ENCODE measurements around the gene CDK5RAP1. TPM values are rescaled to one million over a fixed set of nuclear protein-coding genes. Genes with fewer than 3 reads are reported as not detected.
A peak's percentile ranks its signal among the peaks of the same experiment; 100 is the strongest.

Gene CDK5RAP1
- total RNA-seq, 1 experiment from 2014 or later, result 56.3 TPM

DNA sequence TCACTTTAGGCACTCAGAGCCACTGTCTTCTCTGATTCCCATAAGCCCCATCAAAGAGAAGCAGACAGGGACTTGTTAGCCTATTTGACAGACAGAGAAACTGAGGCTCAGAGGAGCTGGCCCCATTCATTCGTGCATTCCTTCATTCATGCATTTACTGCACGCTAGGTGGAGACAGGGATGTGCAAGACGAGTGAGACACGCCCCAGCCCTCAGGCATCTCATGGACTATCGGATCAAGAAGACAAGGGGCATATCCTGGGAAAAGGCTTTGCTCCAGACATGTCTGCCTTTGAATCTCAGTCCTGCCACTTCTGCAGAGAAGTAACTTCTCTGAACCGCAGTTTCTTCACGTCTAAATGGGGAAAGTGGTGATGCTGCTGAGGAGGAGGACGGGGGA, 64.2 kb downstream of the CDK5RAP1 start:
- Mint-ChIP-seq H3K4me3 (no peak overlapping the region), H3K27ac (no peak overlapping the region), H3K4me1 (no peaks in the 10 kb centered on the region), H3K27me3 (ENCODE audit: low read depth) (no peaks in the 10 kb centered on the region), H3K9me3 (no peaks in the 10 kb centered on the region), H3K36me3 (no peaks in the 10 kb centered on the region)
- no peak for DNase-seq (ENCODE audit: low spot score)
- TF ChIP-seq FOXP4 (CRISPR knock-in tag; IDR thresholded peaks at IDR 0.05), result no peak
- TF ChIP-seq GRHL2 (CRISPR knock-in tag; IDR thresholded peaks at IDR 0.05; ENCODE audit: insufficient replicate concordance, severe bottlenecking), result no peak
- TF ChIP-seq, protein P1, sequence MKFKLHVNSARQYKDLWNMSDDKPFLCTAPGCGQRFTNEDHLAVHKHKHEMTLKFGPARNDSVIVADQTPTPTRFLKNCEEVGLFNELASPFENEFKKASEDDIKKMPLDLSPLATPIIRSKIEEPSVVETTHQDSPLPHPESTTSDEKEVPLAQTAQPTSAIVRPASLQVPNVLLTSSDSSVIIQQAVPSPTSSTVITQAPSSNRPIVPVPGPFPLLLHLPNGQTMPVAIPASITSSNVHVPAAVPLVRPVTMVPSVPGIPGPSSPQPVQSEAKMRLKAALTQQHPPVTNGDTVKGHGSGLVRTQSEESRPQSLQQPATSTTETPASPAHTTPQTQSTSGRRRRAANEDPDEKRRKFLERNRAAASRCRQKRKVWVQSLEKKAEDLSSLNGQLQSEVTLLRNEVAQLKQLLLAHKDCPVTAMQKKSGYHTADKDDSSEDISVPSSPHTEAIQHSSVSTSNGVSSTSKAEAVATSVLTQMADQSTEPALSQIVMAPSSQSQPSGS (CRISPR knock-in tag; IDR thresholded peaks at IDR 0.05; ENCODE audit: borderline replicate concordance, low read depth), result no peak
- TF ChIP-seq RORB (CRISPR knock-in tag; IDR thresholded peaks at IDR 0.05), result no peak
- no peak for TF ChIP-seq ESRRA (CRISPR knock-in tag; IDR thresholded peaks at IDR 0.05; ENCODE audit: borderline replicate concordance)
- TF ChIP-seq, protein P2, sequence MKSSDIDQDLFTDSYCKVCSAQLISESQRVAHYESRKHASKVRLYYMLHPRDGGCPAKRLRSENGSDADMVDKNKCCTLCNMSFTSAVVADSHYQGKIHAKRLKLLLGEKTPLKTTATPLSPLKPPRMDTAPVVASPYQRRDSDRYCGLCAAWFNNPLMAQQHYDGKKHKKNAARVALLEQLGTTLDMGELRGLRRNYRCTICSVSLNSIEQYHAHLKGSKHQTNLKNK (CRISPR knock-in tag; IDR thresholded peaks at IDR 0.05), result no peak
- no peak for TF ChIP-seq NFE2L1 (CRISPR knock-in tag; IDR thresholded peaks at IDR 0.05)
- TF ChIP-seq KAT7 (CRISPR knock-in tag; IDR thresholded peaks at IDR 0.05; ENCODE audit: borderline replicate concordance), result no peak
- POLR2A ChIA-PET, result no interaction called here
- ATAC-seq, result no peak
- CTCF ChIA-PET, result interaction anchor here (1.1 kb wide), 1 partner anchor 391 kb away, joined by 3 read pairs; no protein-coding TSS in a partner anchor

DNA sequence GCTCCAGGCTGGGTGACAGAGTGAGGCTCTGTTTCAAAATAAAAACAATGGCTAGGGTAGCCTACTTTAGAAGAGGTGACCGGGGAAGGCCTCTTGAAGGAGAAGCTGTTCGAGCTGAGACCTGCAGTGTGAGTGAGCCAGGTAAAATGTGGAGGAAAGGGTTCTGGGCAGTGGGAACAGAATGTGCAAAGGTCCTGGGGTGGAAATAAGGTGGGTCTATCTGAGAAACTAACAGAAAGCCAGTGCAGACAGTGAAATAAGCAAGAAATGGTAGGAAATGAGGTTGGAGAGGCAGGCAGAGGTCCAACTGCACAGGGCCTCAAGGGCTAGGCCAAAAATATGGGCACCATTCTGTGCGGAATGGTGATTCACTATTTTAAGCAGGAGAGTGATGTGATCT, 64.9 kb downstream of the CDK5RAP1 start:
- Mint-ChIP-seq H3K36me3 (no peaks in the 10 kb centered on the region), H3K27me3 (ENCODE audit: low read depth) (no peaks in the 10 kb centered on the region), H3K27ac (peak overlapping the region; percentile 28; the same call in 1 of the 2 replicates), H3K9me3 (no peaks in the 10 kb centered on the region), H3K4me3 (no peak overlapping the region), H3K4me1 (no peaks in the 10 kb centered on the region)
- no peak for ATAC-seq
- DNase-seq (ENCODE audit: low spot score), result no peak
- ChIA-PET CTCF (interaction anchor here (1.1 kb wide), 1 partner anchor 390 kb away, joined by 3 read pairs; no protein-coding TSS in a partner anchor), POLR2A (no interaction called here)
- TF ChIP-seq ZNF138 (CRISPR knock-in tag; conservative IDR thresholded peaks at IDR 0.05), result no peak
- TF ChIP-seq, protein P3, sequence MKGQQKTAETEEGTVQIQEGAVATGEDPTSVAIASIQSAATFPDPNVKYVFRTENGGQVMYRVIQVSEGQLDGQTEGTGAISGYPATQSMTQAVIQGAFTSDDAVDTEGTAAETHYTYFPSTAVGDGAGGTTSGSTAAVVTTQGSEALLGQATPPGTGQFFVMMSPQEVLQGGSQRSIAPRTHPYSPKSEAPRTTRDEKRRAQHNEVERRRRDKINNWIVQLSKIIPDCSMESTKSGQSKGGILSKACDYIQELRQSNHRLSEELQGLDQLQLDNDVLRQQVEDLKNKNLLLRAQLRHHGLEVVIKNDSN (CRISPR knock-in tag; IDR thresholded peaks at IDR 0.05), result no peak
- no peak for TF ChIP-seq MLX (CRISPR knock-in tag; IDR thresholded peaks at IDR 0.05)

GRCh38 chr20:33334111-33334510, 67.2 kb downstream of the CDK5RAP1 start:
- Mint-ChIP-seq H3K9me3 (no peaks in the 10 kb centered on the region), H3K4me1 (no peaks in the 10 kb centered on the region), H3K4me3 (no peak overlapping the region), H3K27ac (no peak overlapping the region), H3K27me3 (ENCODE audit: low read depth) (no peaks in the 10 kb centered on the region), H3K36me3 (no peaks in the 10 kb centered on the region)
- DNase-seq (ENCODE audit: low spot score) (no peak), ATAC-seq (no peak)
- ChIA-PET POLR2A (no interaction called here), CTCF (no interaction called here)
- TF ChIP-seq, protein P4, sequence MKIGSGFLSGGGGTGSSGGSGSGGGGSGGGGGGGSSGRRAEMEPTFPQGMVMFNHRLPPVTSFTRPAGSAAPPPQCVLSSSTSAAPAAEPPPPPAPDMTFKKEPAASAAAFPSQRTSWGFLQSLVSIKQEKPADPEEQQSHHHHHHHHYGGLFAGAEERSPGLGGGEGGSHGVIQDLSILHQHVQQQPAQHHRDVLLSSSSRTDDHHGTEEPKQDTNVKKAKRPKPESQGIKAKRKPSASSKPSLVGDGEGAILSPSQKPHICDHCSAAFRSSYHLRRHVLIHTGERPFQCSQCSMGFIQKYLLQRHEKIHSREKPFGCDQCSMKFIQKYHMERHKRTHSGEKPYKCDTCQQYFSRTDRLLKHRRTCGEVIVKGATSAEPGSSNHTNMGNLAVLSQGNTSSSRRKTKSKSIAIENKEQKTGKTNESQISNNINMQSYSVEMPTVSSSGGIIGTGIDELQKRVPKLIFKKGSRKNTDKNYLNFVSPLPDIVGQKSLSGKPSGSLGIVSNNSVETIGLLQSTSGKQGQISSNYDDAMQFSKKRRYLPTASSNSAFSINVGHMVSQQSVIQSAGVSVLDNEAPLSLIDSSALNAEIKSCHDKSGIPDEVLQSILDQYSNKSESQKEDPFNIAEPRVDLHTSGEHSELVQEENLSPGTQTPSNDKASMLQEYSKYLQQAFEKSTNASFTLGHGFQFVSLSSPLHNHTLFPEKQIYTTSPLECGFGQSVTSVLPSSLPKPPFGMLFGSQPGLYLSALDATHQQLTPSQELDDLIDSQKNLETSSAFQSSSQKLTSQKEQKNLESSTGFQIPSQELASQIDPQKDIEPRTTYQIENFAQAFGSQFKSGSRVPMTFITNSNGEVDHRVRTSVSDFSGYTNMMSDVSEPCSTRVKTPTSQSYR (CRISPR knock-in tag; IDR thresholded peaks at IDR 0.05), result no peak
- no peak for TF ChIP-seq ELF4 (CRISPR knock-in tag; IDR thresholded peaks at IDR 0.05; ENCODE audit: low read depth)
- TF ChIP-seq, protein P5, sequence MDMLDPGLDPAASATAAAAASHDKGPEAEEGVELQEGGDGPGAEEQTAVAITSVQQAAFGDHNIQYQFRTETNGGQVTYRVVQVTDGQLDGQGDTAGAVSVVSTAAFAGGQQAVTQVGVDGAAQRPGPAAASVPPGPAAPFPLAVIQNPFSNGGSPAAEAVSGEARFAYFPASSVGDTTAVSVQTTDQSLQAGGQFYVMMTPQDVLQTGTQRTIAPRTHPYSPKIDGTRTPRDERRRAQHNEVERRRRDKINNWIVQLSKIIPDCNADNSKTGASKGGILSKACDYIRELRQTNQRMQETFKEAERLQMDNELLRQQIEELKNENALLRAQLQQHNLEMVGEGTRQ (CRISPR knock-in tag; IDR thresholded peaks at IDR 0.05), result no peak
- no peak for TF ChIP-seq TCF7 (CRISPR knock-in tag; IDR thresholded peaks at IDR 0.05; ENCODE audit: low read depth)
- TF ChIP-seq IRF2 (CRISPR knock-in tag; IDR thresholded peaks at IDR 0.05; ENCODE audit: borderline replicate concordance, low read depth), result no peak
- TF ChIP-seq FOXP1 (CRISPR knock-in tag; IDR thresholded peaks at IDR 0.05; ENCODE audit: borderline replicate concordance), result no peak
- TF ChIP-seq PRDM15 (CRISPR knock-in tag; IDR thresholded peaks at IDR 0.05), result no peak

Data from WTC11 (cell line).